ENCODE measurements around the gene ERI2. TPM values are rescaled to one million over a fixed set of nuclear protein-coding genes. Genes with fewer than 3 reads are reported as not detected.

The ERI2 gene
- polyA plus RNA-seq, 4 donors, result 10.0 to 36.0 (median 17.2) TPM

- FAIRE-seq, result no peak
- Histone ChIP-seq H3K27ac (ENCODE audit: low read depth in 1 of 3, low read length in 2 of 3) (no peak overlapping the region), H3K4me3 (ENCODE audit: low read depth in 1 of 3, low read length in 3 of 3) (no peak overlapping the region), H3K36me3 (ENCODE audit: control insufficient read depth in 3 of 3, insufficient read depth in 2 of 3, low read depth in 1 of 3, low read length in 3 of 3) (peaks cover 2 to 4% (median 2%) of the 10 kb centered on the region in 3 donors), H3K4me1 (ENCODE audit: control insufficient read depth in 3 of 3, insufficient read depth in 2 of 3, low read depth in 1 of 3, low read length in 2 of 3) (peaks cover 0 to 3% (median 2%) of the 10 kb centered on the region in 3 donors), H3K9me3 (ENCODE audit: control insufficient read depth in 2 of 2, insufficient read depth in 1 of 2, low read depth in 1 of 2, low read length in 1 of 2) (peaks cover 0 to 4% of the 10 kb centered on the region in 2 donors), H3K27me3 (ENCODE audit: control insufficient read depth in 3 of 3, insufficient read depth in 3 of 3, low read length in 3 of 3) (no peaks in the 10 kb centered on the region)
- WGBS, 3 donors, result 81 to 90% (median 85%) methylated on average over 1 of the region's 1 CpG
- DNase-seq, result no peak
Observed at GRCh38 chr16:20829536-20829935, 23.3 kb upstream of the ERI2 start.

GRCh38 chr16:20826039-20826566 lies 19.8 kb upstream of the ERI2 start:
- FAIRE-seq (no peak), DNase-seq (peak in 1 of 2 donors; percentile 23)
- Histone ChIP-seq H3K9me3 (ENCODE audit: control insufficient read depth in 2 of 2, insufficient read depth in 1 of 2, low read depth in 1 of 2, low read length in 1 of 2) (no peaks in the 10 kb centered on the region), H3K4me3 (ENCODE audit: low read depth in 1 of 3, low read length in 3 of 3) (no peak overlapping the region), H3K27ac (ENCODE audit: low read depth in 1 of 3, low read length in 2 of 3) (peak overlapping the region in 1 of 3 donors; percentile 28), H3K36me3 (ENCODE audit: control insufficient read depth in 3 of 3, insufficient read depth in 2 of 3, low read depth in 1 of 3, low read length in 3 of 3) (peaks cover 2 to 3% (median 2%) of the 10 kb centered on the region in 3 donors), H3K27me3 (ENCODE audit: control insufficient read depth in 3 of 3, insufficient read depth in 3 of 3, low read length in 3 of 3) (no peaks in the 10 kb centered on the region), H3K4me1 (ENCODE audit: control insufficient read depth in 3 of 3, insufficient read depth in 2 of 3, low read depth in 1 of 3, low read length in 2 of 3) (peaks cover 0 to 3% (median 2%) of the 10 kb centered on the region in 3 donors)
- WGBS, 3 donors, result 59 to 62% (median 60%) methylated on average over 3 of the region's 3 CpGs

- H3K27ac ChIP-seq (ENCODE audit: low read depth in 1 of 3, low read length in 2 of 3), result no peak overlapping the region
- DNase-seq (no peak), FAIRE-seq (no peak)
- peaks cover 0 to 3% (median 2%) of the 10 kb centered on the region in 3 donors for H3K4me1 ChIP-seq (ENCODE audit: control insufficient read depth in 3 of 3, insufficient read depth in 2 of 3, low read depth in 1 of 3, low read length in 2 of 3)
- 84 to 92% (median 88%) methylated on average over 3 of the region's 3 CpGs for WGBS, 3 donors
- H3K27me3 ChIP-seq (ENCODE audit: control insufficient read depth in 3 of 3, insufficient read depth in 3 of 3, low read length in 3 of 3), result no peaks in the 10 kb centered on the region
- H3K36me3 ChIP-seq (ENCODE audit: control insufficient read depth in 3 of 3, insufficient read depth in 2 of 3, low read depth in 1 of 3, low read length in 3 of 3), result peaks cover 2 to 6% (median 3%) of the 10 kb centered on the region in 3 donors
- no peaks in the 10 kb centered on the region for H3K9me3 ChIP-seq (ENCODE audit: control insufficient read depth in 2 of 2, insufficient read depth in 1 of 2, low read depth in 1 of 2, low read length in 1 of 2)
- no peak overlapping the region for H3K4me3 ChIP-seq (ENCODE audit: low read depth in 1 of 3, low read length in 3 of 3)
Observed at GRCh38 chr16:20822521-20823325, 16.5 kb upstream of the ERI2 start.

- peaks cover 0 to 6% (median 5%) of the 10 kb centered on the region in 3 donors for H3K36me3 ChIP-seq (ENCODE audit: control insufficient read depth in 3 of 3, insufficient read depth in 2 of 3, low read depth in 1 of 3, low read length in 3 of 3)
- FAIRE-seq, result no peak
- 86 to 91% (median 89%) methylated on average over 4 of the region's 4 CpGs for WGBS, 3 donors
- no peak overlapping the region for H3K27ac ChIP-seq (ENCODE audit: low read depth in 1 of 3, low read length in 2 of 3)
- peaks cover 0 to 3% (median 2%) of the 10 kb centered on the region in 3 donors for H3K4me1 ChIP-seq (ENCODE audit: control insufficient read depth in 3 of 3, insufficient read depth in 2 of 3, low read depth in 1 of 3, low read length in 2 of 3)
- H3K27me3 ChIP-seq (ENCODE audit: control insufficient read depth in 3 of 3, insufficient read depth in 3 of 3, low read length in 3 of 3), result no peaks in the 10 kb centered on the region
- H3K9me3 ChIP-seq (ENCODE audit: control insufficient read depth in 2 of 2, insufficient read depth in 1 of 2, low read depth in 1 of 2, low read length in 1 of 2), result no peaks in the 10 kb centered on the region
- no peak overlapping the region for H3K4me3 ChIP-seq (ENCODE audit: low read depth in 1 of 3, low read length in 3 of 3)
- DNase-seq, result no peak
Observed at GRCh38 chr16:20821682-20822081, 15.4 kb upstream of the ERI2 start.

- Histone ChIP-seq H3K36me3 (ENCODE audit: control insufficient read depth in 3 of 3, insufficient read depth in 2 of 3, low read depth in 1 of 3, low read length in 3 of 3) (peaks cover 0 to 12% (median 8%) of the 10 kb centered on the region in 3 donors), H3K9me3 (ENCODE audit: control insufficient read depth in 2 of 2, insufficient read depth in 1 of 2, low read depth in 1 of 2, low read length in 1 of 2) (no peaks in the 10 kb centered on the region), H3K4me1 (ENCODE audit: control insufficient read depth in 3 of 3, insufficient read depth in 2 of 3, low read depth in 1 of 3, low read length in 2 of 3) (no peaks in the 10 kb centered on the region), H3K4me3 (ENCODE audit: low read depth in 1 of 3, low read length in 3 of 3) (no peak overlapping the region), H3K27me3 (ENCODE audit: control insufficient read depth in 3 of 3, insufficient read depth in 3 of 3, low read length in 3 of 3) (no peaks in the 10 kb centered on the region), H3K27ac (ENCODE audit: low read depth in 1 of 3, low read length in 2 of 3) (no peak overlapping the region)
- FAIRE-seq (no peak), DNase-seq (no peak)
- WGBS, 3 donors, result 93 to 99% (median 96%) methylated on average over 4 of the region's 4 CpGs
Observed at GRCh38 chr16:20818929-20819585, 12.8 kb upstream of the ERI2 start.

- Histone ChIP-seq H3K4me3 (ENCODE audit: low read depth in 1 of 3, low read length in 3 of 3) (no peak overlapping the region), H3K27ac (ENCODE audit: low read depth in 1 of 3, low read length in 2 of 3) (no peak overlapping the region), H3K36me3 (ENCODE audit: control insufficient read depth in 3 of 3, insufficient read depth in 2 of 3, low read depth in 1 of 3, low read length in 3 of 3) (peaks cover 0 to 12% (median 5%) of the 10 kb centered on the region in 3 donors), H3K9me3 (ENCODE audit: control insufficient read depth in 2 of 2, insufficient read depth in 1 of 2, low read depth in 1 of 2, low read length in 1 of 2) (no peaks in the 10 kb centered on the region), H3K27me3 (ENCODE audit: control insufficient read depth in 3 of 3, insufficient read depth in 3 of 3, low read length in 3 of 3) (no peaks in the 10 kb centered on the region), H3K4me1 (ENCODE audit: control insufficient read depth in 3 of 3, insufficient read depth in 2 of 3, low read depth in 1 of 3, low read length in 2 of 3) (no peaks in the 10 kb centered on the region)
- DNase-seq (no peak), FAIRE-seq (no peak)
- WGBS, 3 donors, result 80 to 93% (median 81%) methylated on average over 4 of the region's 4 CpGs
Observed at GRCh38 chr16:20814784-20815183, 8.5 kb upstream of the ERI2 start.

GRCh38 chr16:20812510-20812909 lies 6.2 kb upstream of the ERI2 start:
- Histone ChIP-seq H3K4me3 (ENCODE audit: low read depth in 1 of 3, low read length in 3 of 3) (no peak overlapping the region), H3K9me3 (ENCODE audit: control insufficient read depth in 2 of 2, insufficient read depth in 1 of 2, low read depth in 1 of 2, low read length in 1 of 2) (no peaks in the 10 kb centered on the region), H3K27me3 (ENCODE audit: control insufficient read depth in 3 of 3, insufficient read depth in 3 of 3, low read length in 3 of 3) (no peaks in the 10 kb centered on the region), H3K4me1 (ENCODE audit: control insufficient read depth in 3 of 3, insufficient read depth in 2 of 3, low read depth in 1 of 3, low read length in 2 of 3) (peaks cover 0 to 2% (median 0%) of the 10 kb centered on the region in 3 donors), H3K27ac (ENCODE audit: low read depth in 1 of 3, low read length in 2 of 3) (peak overlapping the region in 1 of 3 donors; percentile 2), H3K36me3 (ENCODE audit: control insufficient read depth in 3 of 3, insufficient read depth in 2 of 3, low read depth in 1 of 3, low read length in 3 of 3) (peaks cover 0 to 10% (median 3%) of the 10 kb centered on the region in 3 donors)
- FAIRE-seq (no peak), DNase-seq (no peak)
- WGBS, 3 donors, result 51 to 75% (median 65%) methylated on average over 2 of the region's 2 CpGs

- H3K4me3 ChIP-seq (ENCODE audit: low read depth in 1 of 3, low read length in 3 of 3), result no peak overlapping the region
- 24 to 68% (median 42%) methylated on average over 10 of the region's 10 CpGs for WGBS, 3 donors
- H3K4me1 ChIP-seq (ENCODE audit: control insufficient read depth in 3 of 3, insufficient read depth in 2 of 3, low read depth in 1 of 3, low read length in 2 of 3), result peaks cover 0 to 2% (median 0%) of the 10 kb centered on the region in 3 donors
- no peaks in the 10 kb centered on the region for H3K27me3 ChIP-seq (ENCODE audit: control insufficient read depth in 3 of 3, insufficient read depth in 3 of 3, low read length in 3 of 3)
- peak in 1 of 2 donors; percentile 59 for DNase-seq
- peaks cover 0 to 10% (median 3%) of the 10 kb centered on the region in 3 donors for H3K36me3 ChIP-seq (ENCODE audit: control insufficient read depth in 3 of 3, insufficient read depth in 2 of 3, low read depth in 1 of 3, low read length in 3 of 3)
- no peaks in the 10 kb centered on the region for H3K9me3 ChIP-seq (ENCODE audit: control insufficient read depth in 2 of 2, insufficient read depth in 1 of 2, low read depth in 1 of 2, low read length in 1 of 2)
- no peak for FAIRE-seq
- no peak overlapping the region for H3K27ac ChIP-seq (ENCODE audit: low read depth in 1 of 3, low read length in 2 of 3)
Observed at GRCh38 chr16:20811889-20812439, 5.7 kb upstream of the ERI2 start.
